Caco-2 (cell line): Measurements from ENCODE around the gene ANKRD13D. TPM values are rescaled to one million over a fixed set of nuclear protein-coding genes. Genes with fewer than 3 reads are reported as not detected.

Experiments used
- Bru-seq: library from RNA; stranded (reverse); fragments of 400-500 nt; gene quantifications from one replicate; lab custom pipeline; 2021; lab: Mats Ljungman, UMichigan
- BruChase-seq, 2 experiments: library from RNA; stranded (reverse); fragments of 400-500 nt; gene quantifications; one replicate each; lab custom pipeline; 2021; lab: Mats Ljungman, UMichigan
- BruUV-seq: library from RNA; stranded (reverse); fragments of 400-500 nt; replicated peaks from 2 replicates; lab custom pipeline; 2021; lab: Mats Ljungman, UMichigan
- CTCF ChIA-PET: fragments of 300-600 bp; sonication (Branson Sonifier 250); formaldehyde crosslinking; loops from one replicate; lab custom pipeline; 2022; ENCODE audit warnings: antibody characterized with exemption; lab: Charles Lee
- POLR2A ChIA-PET: fragments of 300-600 bp; sonication (Branson Sonifier 250); formaldehyde crosslinking; loops from one replicate; lab custom pipeline; 2022; ENCODE audit warnings: antibody characterized with exemption; lab: Charles Lee
- DNase-seq, 2 experiments: peaks; one replicate each; pipeline versions ENCODE4 v3.0.0 to v3.0.0-alpha.2; 2020 to 2022
- H3K27me3 ChIP-seq: replicated peaks from 2 replicates; pipeline ENCODE4 v1.6.0; 2011; ENCODE audit warnings: low read length; ENCODE audit not compliant: control insufficient read depth, insufficient read depth
- H3K36me3 ChIP-seq: 2 replicates; pipeline ENCODE4 v1.5.1; 2011; ENCODE audit warnings: low read length; ENCODE audit not compliant: control insufficient read depth, insufficient read depth
- H3K4me1 ChIP-seq: fragments of 250-450 bp; sonication (Bioruptor Pico); 2 replicates; pipeline ENCODE4 v1.5.1; 2020; ENCODE audit warnings: mild to moderate bottlenecking
- H3K4me3 ChIP-seq: 2 replicates; pipeline ENCODE4 v1.5.1; 2011; ENCODE audit warnings: low read depth, mild to moderate bottlenecking, control low read depth, low read length
- H3K9me3 ChIP-seq: fragments of 250-450 bp; sonication (Bioruptor Pico); 2 replicates; pipeline ENCODE4 v1.5.1; 2020; ENCODE audit warnings: mild to moderate bottlenecking, moderate library complexity
- H3K27ac Mint-ChIP-seq: one replicate; pipeline ENCODE4 v1.8.0; 2022; ENCODE audit warnings: mixed read lengths; ENCODE audit not compliant: unreplicated experiment
- H3K27me3 Mint-ChIP-seq: one replicate; pipeline ENCODE4 v1.8.0; 2022; ENCODE audit warnings: mixed read lengths; ENCODE audit not compliant: insufficient read depth, unreplicated experiment
- H3K36me3 Mint-ChIP-seq: one replicate; pipeline ENCODE4 v1.8.0; 2022; ENCODE audit warnings: mild to moderate bottlenecking, mixed read lengths; ENCODE audit not compliant: insufficient read depth, unreplicated experiment
- H3K4me1 Mint-ChIP-seq: one replicate; pipeline ENCODE4 v1.8.0; 2022; ENCODE audit warnings: low read depth, mixed read lengths; ENCODE audit not compliant: unreplicated experiment
- H3K4me3 Mint-ChIP-seq: one replicate; pipeline ENCODE4 v1.8.0; 2022; ENCODE audit warnings: mild to moderate bottlenecking, moderate library complexity, mixed read lengths; ENCODE audit not compliant: unreplicated experiment
- H3K9me3 Mint-ChIP-seq: one replicate; pipeline ENCODE4 v1.8.0; 2022; ENCODE audit warnings: mixed read lengths; ENCODE audit not compliant: unreplicated experiment
- CTCF ChIP-seq, 2 experiments: fragments of 200-600 bp in 1 of 2; IDR thresholded peaks; 1 replicate in 1 of 2; 2 replicates in 1 of 2; pipeline versions ENCODE4 v1.5.1 to v1.8.0; 2011 to 2022; ENCODE audit warnings: antibody characterized with exemption in 1 of 2, control low read depth in 1 of 2, inconsistent platforms in 1 of 2, low read depth in 1 of 2, low read length in 1 of 2, mild to moderate bottlenecking in 1 of 2, moderate library complexity in 1 of 2; ENCODE audit not compliant: insufficient read depth in 1 of 2, severe bottlenecking in 1 of 2, unreplicated experiment in 1 of 2
- intact Hi-C: fragments of 100-400 bp; cut with micrococcal nuclease; formaldehyde crosslinking; loops from one replicate; pipeline ENCODE4 v1.10.0; 2022; ENCODE audit not compliant: unreplicated experiment
- long read RNA-seq: library from polyadenylated mRNA; stranded (forward); transcript quantifications from one replicate; pipeline ENCODE4 v2.0.0, GENCODE V29; 2022
- total RNA-seq: library from RNA; stranded (reverse); gene quantifications from 2 replicates; pipeline ENCODE4 v1.2.3, GENCODE V29; 2022

The ANKRD13D gene
- 83.3 and 88.6 TPM in 2 replicates for total RNA-seq
- Bru-seq, nascent RNA, result percentile 86 among the genes with signal in this experiment
- BruChase-seq, experiment 1, labeled RNA remaining after a 2-hour chase, result percentile 97 among the genes with signal in this experiment
- BruChase-seq, experiment 2, labeled RNA remaining after a 6-hour chase, result percentile 94 among the genes with signal in this experiment
- long read RNA-seq, transcript ANKRD13D-202 (15 exons, 2,881 nt), result major isoform, 10 of 43 reads
- long read RNA-seq, partial matches to known transcripts, result 7 of 43 reads
- long read RNA-seq, other reads (novel, unspliced or antisense), result 24 of 43 reads

- Mint-ChIP-seq H3K9me3 (no peaks in the 10 kb centered on the region), H3K27ac (peak within 1 kb of the TSS; percentile 90), H3K4me1 (peaks cover 29% of the 10 kb centered on the region), H3K27me3 (no peaks in the 10 kb centered on the region), H3K36me3 (peaks cover 80% of the 10 kb centered on the region), H3K4me3 (peak within 1 kb of the TSS; percentile 99)
- H3K27me3 ChIP-seq, result no peaks in the 10 kb centered on the region
- peak in 1 of 2 experiments; percentile 6 for TF ChIP-seq CTCF (IDR thresholded peaks at IDR 0.05; ENCODE audit: insufficient read depth in 1 of 2, low read depth in 1 of 2, low read length in 1 of 2, severe bottlenecking in 1 of 2, unreplicated experiment in 1 of 2)
- intact Hi-C loops, result loop anchor here (1.0 to 2.0 kb wide), 2 partner anchors 15 to 50 kb away; no protein-coding TSS in a partner anchor
- peaks cover 20% of the 10 kb centered on the region for H3K4me1 ChIP-seq
- DNase-seq, result peak in 1 of 2 experiments; percentile 74
- POLR2A ChIA-PET, result interaction anchor here (0.7 to 2.2 kb wide), 6 partner anchors 14 to 49 kb away, joined by 3 to 25 read pairs (median 11); partner anchors contain the start of gene SSH3
- no TSS peak for BruUV-seq
- no peaks in the 10 kb centered on the region; the same call in 1 of the 2 replicates for H3K9me3 ChIP-seq
- CTCF ChIA-PET, result interaction anchor here (0.6 to 3.1 kb wide), 9 partner anchors 11 to 62 kb away, joined by 3 to 27 read pairs (median 9); partner anchors contain the start of genes GRK2 and SSH3
- H3K4me3 ChIP-seq, result peak within 1 kb of the TSS; percentile 91
- peaks cover 12% of the 10 kb centered on the region for H3K36me3 ChIP-seq
Observed at GRCh38 chr11:67289226-67289650, at the start of gene ANKRD13D. Gene ANKRD13D (plus strand): TSS chr11:67289303. CDS start chr11:67289461, 158 bp downstream.

GRCh38 chr11:67239783-67240575 is 49.1 kb upstream of the ANKRD13D start:
- Mint-ChIP-seq H3K27me3 (no peaks in the 10 kb centered on the region), H3K4me3 (peak overlapping the region; percentile 96), H3K27ac (peak overlapping the region; percentile 98), H3K4me1 (peaks cover 34% of the 10 kb centered on the region), H3K36me3 (peaks cover 64% of the 10 kb centered on the region), H3K9me3 (no peaks in the 10 kb centered on the region)
- H3K27me3 ChIP-seq, result no peaks in the 10 kb centered on the region
- ChIA-PET POLR2A (interaction anchor here (0.6 to 2.7 kb wide), 35 partner anchors 8 to 1234 kb away, joined by 3 to 49 read pairs (median 3); partner anchors contain the start of genes ANKRD13D, GRK2, KDM2A and MRPL11), CTCF (interaction anchor here (0.5 to 3.5 kb wide), 27 partner anchors 8 to 1186 kb away, joined by 3 to 22 read pairs (median 4); partner anchors contain the start of genes ANKRD13D, DPP3, KDM2A and PPP1CA)
- no peak for TF ChIP-seq CTCF (IDR thresholded peaks at IDR 0.05; ENCODE audit: insufficient read depth in 1 of 2, low read depth in 1 of 2, low read length in 1 of 2, severe bottlenecking in 1 of 2, unreplicated experiment in 1 of 2)
- H3K9me3 ChIP-seq, result no peaks in the 10 kb centered on the region
- H3K4me3 ChIP-seq, result peak overlapping the region; percentile 46
- intact Hi-C loops, result loop anchor here (1.0 to 10.0 kb wide), 6 partner anchors 8 to 345 kb away; partner anchors contain the start of genes ANKRD13D, GSTP1 and KDM2A
- DNase-seq, result peak; percentile 100
- H3K4me1 ChIP-seq, result peaks cover 30% of the 10 kb centered on the region
- 0 out of 2 replicates have a peak, but pooled peaks cover 1% of the 10 kb centered on the region for H3K36me3 ChIP-seq
- TSS peak; percentile 67 for BruUV-seq
